ENCODE results near the gene DOK7. TPM values are rescaled to one million over a fixed set of nuclear protein-coding genes. Genes with fewer than 3 reads are reported as not detected.

DOK7 gene
- total RNA-seq, 1 donor from 2014 or later: 2.4 TPM

GRCh38 chr4:3475041-3475712 is 12.1 kb downstream of the DOK7 start:
- DNase-seq (ENCODE audit: low spot score): no peak

GRCh38 chr4:3475713-3476260 is 12.7 kb downstream of the DOK7 start:
- no peak for DNase-seq (ENCODE audit: low spot score)

GRCh38 chr4:3476341-3476747 is 13.2 kb downstream of the DOK7 start:
- DNase-seq (ENCODE audit: low spot score): no peak

GRCh38 chr4:3476936-3477749 is 14.0 kb downstream of the DOK7 start:
- no peak for DNase-seq (ENCODE audit: low spot score)

GRCh38 chr4:3477750-3478430 is 14.8 kb downstream of the DOK7 start:
- DNase-seq (ENCODE audit: low spot score): no peak

GRCh38 chr4:3478446-3479357 is 15.6 kb downstream of the DOK7 start:
- no peak for DNase-seq (ENCODE audit: low spot score)

- no peak for DNase-seq (ENCODE audit: low spot score)
These were observed 16.4 kb downstream of the DOK7 start for GRCh38 chr4:3479358-3480101.

GRCh38 chr4:3480528-3481112 is 17.5 kb downstream of the DOK7 start:
- DNase-seq (ENCODE audit: low spot score): peak; percentile 77

GRCh38 chr4:3481113-3481531 is 18.0 kb downstream of the DOK7 start:
- no peak for DNase-seq (ENCODE audit: low spot score)

- DNase-seq (ENCODE audit: low spot score): no peak
These were observed 18.8 kb downstream of the DOK7 start for GRCh38 chr4:3481783-3482393.

GRCh38 chr4:3482707-3483106 is 19.6 kb downstream of the DOK7 start:
- DNase-seq (ENCODE audit: low spot score): no peak

GRCh38 chr4:3483471-3483921 is 20.4 kb downstream of the DOK7 start:
- peak; percentile 39 for DNase-seq (ENCODE audit: low spot score)

- peak; percentile 43 for DNase-seq (ENCODE audit: low spot score)
These were observed 21.2 kb downstream of the DOK7 start for GRCh38 chr4:3484057-3484973.

- DNase-seq (ENCODE audit: low spot score): peak; percentile 44
These were observed 22.1 kb downstream of the DOK7 start for GRCh38 chr4:3485011-3485791.

GRCh38 chr4:3485886-3486540 is 22.9 kb downstream of the DOK7 start:
- no peak for DNase-seq (ENCODE audit: low spot score)

- DNase-seq (ENCODE audit: low spot score): no peak
These were observed 23.7 kb downstream of the DOK7 start for GRCh38 chr4:3486541-3487540.

Measured in umbilical cord (tissue), 2 donors.